Liver (tissue), 9 donors: Measurements from ENCODE around the gene WASL. TPM values are rescaled to one million over a fixed set of nuclear protein-coding genes. Genes with fewer than 3 reads are reported as not detected.

ENCODE experiments used
- DNase-seq: peaks from one replicate; pipeline ENCODE4 v3.0.0-alpha.2; 2017; ENCODE audit warnings: low spot score
- H3K27ac ChIP-seq, 2 donors: one replicate each; pipeline ENCODE4 v1.7.0; 2013; ENCODE audit warnings: inconsistent platforms in 2 of 2, low read length in 2 of 2, control low read depth in 1 of 2, low read depth in 1 of 2, mild to moderate bottlenecking in 1 of 2
- H3K27me3 ChIP-seq, 4 donors: one replicate each; pipeline versions ENCODE4 v1.6.1 to v1.7.0; 2013; ENCODE audit warnings: low read length in 3 of 4, inconsistent platforms in 1 of 4, mild to moderate bottlenecking in 1 of 4, moderate library complexity in 1 of 4; ENCODE audit not compliant: control insufficient read depth in 4 of 4, insufficient read depth in 4 of 4
- H3K36me3 ChIP-seq, 4 donors: one replicate each; pipeline versions ENCODE4 v1.6.1 to v1.7.0; 2013; ENCODE audit warnings: low read length in 3 of 4, mild to moderate bottlenecking in 3 of 4, low read depth in 1 of 4, moderate library complexity in 1 of 4; ENCODE audit not compliant: control insufficient read depth in 4 of 4, insufficient read depth in 3 of 4
- H3K4me1 ChIP-seq, 4 donors: one replicate each; pipeline versions ENCODE4 v1.6.1 to v1.7.0; 2013; ENCODE audit warnings: low read length in 3 of 4, mild to moderate bottlenecking in 3 of 4, moderate library complexity in 1 of 4; ENCODE audit not compliant: control insufficient read depth in 4 of 4, insufficient read depth in 4 of 4
- H3K4me3 ChIP-seq, 3 donors: one replicate each; pipeline versions ENCODE4 v1.6.1 to v1.7.0; 2013; ENCODE audit warnings: low read length in 3 of 3, control low read depth in 1 of 3, low read depth in 1 of 3, mild to moderate bottlenecking in 1 of 3
- H3K9ac ChIP-seq, 2 donors: one replicate each; pipeline ENCODE4 v1.7.0; 2013; ENCODE audit warnings: low read length in 2 of 2, mild to moderate bottlenecking in 2 of 2, moderate library complexity in 2 of 2, control low read depth in 1 of 2, low read depth in 1 of 2
- H3K9me3 ChIP-seq, 4 donors: one replicate each; pipeline versions ENCODE4 v1.6.1 to v1.7.0; 2013; ENCODE audit warnings: low read length in 3 of 4; ENCODE audit not compliant: control insufficient read depth in 4 of 4
- EGR1 ChIP-seq, 2 donors: IDR thresholded peaks; 2 replicates each; pipeline ENCODE4 v1.6.1; 2016 to 2018; ENCODE audit warnings: antibody characterized with exemption in 2 of 2, low read depth in 2 of 2
- FOXA1 ChIP-seq: IDR thresholded peaks from 2 replicates; pipeline ENCODE4 v1.6.1; 2016; ENCODE audit warnings: antibody characterized with exemption
- FOXA2 ChIP-seq: IDR thresholded peaks from 2 replicates; pipeline ENCODE4 v1.6.1; 2016; ENCODE audit warnings: antibody characterized with exemption
- GABPA ChIP-seq, 2 donors: IDR thresholded peaks in 1 of 2; conservative IDR thresholded peaks in 1 of 2; 2 replicates each; pipeline ENCODE4 v1.6.1; 2016; ENCODE audit warnings: antibody characterized with exemption in 2 of 2, mild to moderate bottlenecking in 1 of 2, moderate library complexity in 1 of 2
- HNF4A ChIP-seq, 2 donors: conservative IDR thresholded peaks; 2 replicates each; pipeline ENCODE4 v1.6.1; 2016; ENCODE audit warnings: antibody characterized with exemption in 2 of 2, mild to moderate bottlenecking in 2 of 2
- HNF4G ChIP-seq: IDR thresholded peaks from 2 replicates; pipeline ENCODE4 v1.6.1; 2016; ENCODE audit warnings: antibody characterized with exemption
- JUND ChIP-seq, 2 donors: IDR thresholded peaks; 2 replicates each; pipeline ENCODE4 v1.6.1; 2016; ENCODE audit warnings: antibody characterized with exemption in 2 of 2
- NR2F2 ChIP-seq: IDR thresholded peaks from 2 replicates; pipeline ENCODE4 v1.6.1; 2016; ENCODE audit warnings: antibody characterized with exemption
- RAD21 ChIP-seq, 2 donors: IDR thresholded peaks; 2 replicates each; pipeline ENCODE4 v1.6.1; 2016; ENCODE audit warnings: antibody characterized with exemption in 2 of 2, mild to moderate bottlenecking in 2 of 2
- RXRA ChIP-seq, 2 donors: IDR thresholded peaks; 2 replicates each; pipeline ENCODE4 v1.6.1; 2017 to 2018; ENCODE audit warnings: antibody characterized with exemption in 2 of 2, mild to moderate bottlenecking in 1 of 2
- SP1 ChIP-seq: IDR thresholded peaks from 2 replicates; pipeline ENCODE4 v1.6.1; 2018; ENCODE audit warnings: antibody characterized with exemption, mild to moderate bottlenecking
- TAF1 ChIP-seq: conservative IDR thresholded peaks from 2 replicates; pipeline ENCODE4 v1.6.1; 2016; ENCODE audit warnings: antibody characterized with exemption, mild to moderate bottlenecking
- YY1 ChIP-seq: IDR thresholded peaks from 2 replicates; pipeline ENCODE4 v1.6.1; 2016; ENCODE audit warnings: antibody characterized with exemption, mild to moderate bottlenecking
- WGBS: extraction: QIAGEN DNeasy Blood & Tissue Kit; methylation state at CpG from one replicate; pipeline ENCODE4 v1.1.7; 2013; 5-methylcytosine and 5-hydroxymethylcytosine counted together
- polyA plus RNA-seq, 2 donors: library from polyadenylated mRNA; stranded (reverse) in 1 of 2; unstranded in 1 of 2; fragments of 200-250 nt in 1 of 2; fragments of >200 nt in 1 of 2; fragmentation: Nextera tagmentation in 1 of 2; extraction: Ambion mirVana in 1 of 2; gene quantifications; one replicate each; pipeline versions ENCODE4 v1.2.1 to v1.2.3, GENCODE V29; 2013 to 2015
- total RNA-seq, 2 donors: library from RNA; depleted of rRNA; stranded (reverse); fragments of >200 nt; gene quantifications; one replicate each; pipeline ENCODE4 v1.2.3, GENCODE V29; 2014
- TF ChIP-seq, protein P1 (sequence below): IDR thresholded peaks from 2 replicates; pipeline ENCODE4 v1.6.1; 2016; ENCODE audit warnings: antibody characterized with exemption
- TF ChIP-seq, protein P2 (sequence below): IDR thresholded peaks from 2 replicates; pipeline ENCODE4 v1.6.1; 2016; ENCODE audit warnings: antibody characterized with exemption
- TF ChIP-seq, protein P3 (sequence below): fragments of 150-350 bp; IDR thresholded peaks from 2 replicates; pipeline ENCODE4 v1.5.1; 2017; ENCODE audit warnings: improper control_type of control experiment, low read depth, low read length; ENCODE audit not compliant: missing input control
- TF ChIP-seq, protein P4 (sequence below): IDR thresholded peaks from 2 replicates; pipeline ENCODE4 v1.6.1; 2016; ENCODE audit warnings: antibody characterized with exemption, mild to moderate bottlenecking
- TF ChIP-seq, protein P5 (sequence below): IDR thresholded peaks from 2 replicates; pipeline ENCODE4 v1.6.1; 2016; ENCODE audit warnings: antibody characterized with exemption
- donor health status: healthy.
- donor health status: healthy.
- donor health status: healthy.
- donor health status: healthy.
- donor health status: healthy.

The WASL gene
- total and polyA plus RNA-seq, 4 donors, result 12.9 to 20.7 (median 18.1) TPM

DNA sequence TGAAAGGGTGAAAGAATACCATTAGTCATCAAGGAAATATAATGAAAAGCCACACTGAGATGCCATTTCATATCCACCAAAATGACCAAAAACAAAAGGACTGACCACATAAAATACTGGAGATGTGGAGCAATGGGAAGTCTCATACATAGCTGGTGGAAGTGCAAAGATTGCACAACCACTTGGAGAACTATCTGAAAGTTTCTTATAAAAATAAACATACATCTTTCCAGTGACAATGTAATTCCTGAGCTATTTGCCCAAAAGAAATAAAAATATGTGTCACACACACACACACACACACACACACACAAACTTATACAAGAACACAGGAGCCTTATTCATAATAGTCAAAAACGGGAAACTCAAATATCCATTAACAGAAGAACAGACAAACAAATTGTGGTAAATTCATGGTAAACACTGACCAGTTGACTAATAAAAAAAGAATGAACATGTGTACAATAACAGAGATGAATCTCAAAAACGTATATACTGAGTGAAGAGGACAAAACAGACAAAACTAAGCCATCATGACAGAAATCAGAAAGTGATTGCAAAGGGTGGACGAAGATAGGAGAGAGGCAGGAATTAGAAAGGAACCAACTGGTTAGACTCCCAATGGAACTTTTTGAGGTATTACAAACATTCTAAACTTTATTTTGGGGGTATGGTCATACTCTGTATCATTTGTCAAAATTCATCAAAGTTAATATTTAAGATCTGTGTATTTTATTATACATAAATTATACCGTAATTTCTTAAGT, 21.5 kb downstream of the WASL start:
- Histone ChIP-seq H3K27me3 (no peaks in the 10 kb centered on the region), H3K4me1 (peaks cover 10 to 61% (median 46%) of the 10 kb centered on the region in 4 donors), H3K9me3 (no peaks in the 10 kb centered on the region), H3K9ac (no peak overlapping the region), H3K4me3 (no peak overlapping the region), H3K36me3 (no peaks in the 10 kb centered on the region), H3K27ac (no peak overlapping the region)
- TF ChIP-seq HNF4G, result no peak
- no peak for TF ChIP-seq GABPA (IDR thresholded peaks at IDR 0.05 in 1 of 2, conservative IDR thresholded peaks at IDR 0.05 in 1 of 2)
- no peak for TF ChIP-seq YY1
- no peak for TF ChIP-seq HNF4A (conservative IDR thresholded peaks at IDR 0.05)
- TF ChIP-seq JUND (IDR thresholded peaks at IDR 0.05), result no peak
- no peak for TF ChIP-seq SP1
- TF ChIP-seq, protein P1, sequence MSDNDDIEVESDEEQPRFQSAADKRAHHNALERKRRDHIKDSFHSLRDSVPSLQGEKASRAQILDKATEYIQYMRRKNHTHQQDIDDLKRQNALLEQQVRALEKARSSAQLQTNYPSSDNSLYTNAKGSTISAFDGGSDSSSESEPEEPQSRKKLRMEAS, result no peak
- TF ChIP-seq, protein P2, sequence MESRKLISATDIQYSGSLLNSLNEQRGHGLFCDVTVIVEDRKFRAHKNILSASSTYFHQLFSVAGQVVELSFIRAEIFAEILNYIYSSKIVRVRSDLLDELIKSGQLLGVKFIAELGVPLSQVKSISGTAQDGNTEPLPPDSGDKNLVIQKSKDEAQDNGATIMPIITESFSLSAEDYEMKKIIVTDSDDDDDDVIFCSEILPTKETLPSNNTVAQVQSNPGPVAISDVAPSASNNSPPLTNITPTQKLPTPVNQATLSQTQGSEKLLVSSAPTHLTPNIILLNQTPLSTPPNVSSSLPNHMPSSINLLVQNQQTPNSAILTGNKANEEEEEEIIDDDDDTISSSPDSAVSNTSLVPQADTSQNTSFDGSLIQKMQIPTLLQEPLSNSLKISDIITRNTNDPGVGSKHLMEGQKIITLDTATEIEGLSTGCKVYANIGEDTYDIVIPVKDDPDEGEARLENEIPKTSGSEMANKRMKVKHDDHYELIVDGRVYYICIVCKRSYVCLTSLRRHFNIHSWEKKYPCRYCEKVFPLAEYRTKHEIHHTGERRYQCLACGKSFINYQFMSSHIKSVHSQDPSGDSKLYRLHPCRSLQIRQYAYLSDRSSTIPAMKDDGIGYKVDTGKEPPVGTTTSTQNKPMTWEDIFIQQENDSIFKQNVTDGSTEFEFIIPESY, result no peak
- no peak for TF ChIP-seq FOXA2
- TF ChIP-seq, protein P3, sequence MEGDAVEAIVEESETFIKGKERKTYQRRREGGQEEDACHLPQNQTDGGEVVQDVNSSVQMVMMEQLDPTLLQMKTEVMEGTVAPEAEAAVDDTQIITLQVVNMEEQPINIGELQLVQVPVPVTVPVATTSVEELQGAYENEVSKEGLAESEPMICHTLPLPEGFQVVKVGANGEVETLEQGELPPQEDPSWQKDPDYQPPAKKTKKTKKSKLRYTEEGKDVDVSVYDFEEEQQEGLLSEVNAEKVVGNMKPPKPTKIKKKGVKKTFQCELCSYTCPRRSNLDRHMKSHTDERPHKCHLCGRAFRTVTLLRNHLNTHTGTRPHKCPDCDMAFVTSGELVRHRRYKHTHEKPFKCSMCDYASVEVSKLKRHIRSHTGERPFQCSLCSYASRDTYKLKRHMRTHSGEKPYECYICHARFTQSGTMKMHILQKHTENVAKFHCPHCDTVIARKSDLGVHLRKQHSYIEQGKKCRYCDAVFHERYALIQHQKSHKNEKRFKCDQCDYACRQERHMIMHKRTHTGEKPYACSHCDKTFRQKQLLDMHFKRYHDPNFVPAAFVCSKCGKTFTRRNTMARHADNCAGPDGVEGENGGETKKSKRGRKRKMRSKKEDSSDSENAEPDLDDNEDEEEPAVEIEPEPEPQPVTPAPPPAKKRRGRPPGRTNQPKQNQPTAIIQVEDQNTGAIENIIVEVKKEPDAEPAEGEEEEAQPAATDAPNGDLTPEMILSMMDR, result no peak
- TF ChIP-seq EGR1 (IDR thresholded peaks at IDR 0.05; ENCODE audit: low read depth in 2 of 2), result no peak
- TF ChIP-seq, protein P4, sequence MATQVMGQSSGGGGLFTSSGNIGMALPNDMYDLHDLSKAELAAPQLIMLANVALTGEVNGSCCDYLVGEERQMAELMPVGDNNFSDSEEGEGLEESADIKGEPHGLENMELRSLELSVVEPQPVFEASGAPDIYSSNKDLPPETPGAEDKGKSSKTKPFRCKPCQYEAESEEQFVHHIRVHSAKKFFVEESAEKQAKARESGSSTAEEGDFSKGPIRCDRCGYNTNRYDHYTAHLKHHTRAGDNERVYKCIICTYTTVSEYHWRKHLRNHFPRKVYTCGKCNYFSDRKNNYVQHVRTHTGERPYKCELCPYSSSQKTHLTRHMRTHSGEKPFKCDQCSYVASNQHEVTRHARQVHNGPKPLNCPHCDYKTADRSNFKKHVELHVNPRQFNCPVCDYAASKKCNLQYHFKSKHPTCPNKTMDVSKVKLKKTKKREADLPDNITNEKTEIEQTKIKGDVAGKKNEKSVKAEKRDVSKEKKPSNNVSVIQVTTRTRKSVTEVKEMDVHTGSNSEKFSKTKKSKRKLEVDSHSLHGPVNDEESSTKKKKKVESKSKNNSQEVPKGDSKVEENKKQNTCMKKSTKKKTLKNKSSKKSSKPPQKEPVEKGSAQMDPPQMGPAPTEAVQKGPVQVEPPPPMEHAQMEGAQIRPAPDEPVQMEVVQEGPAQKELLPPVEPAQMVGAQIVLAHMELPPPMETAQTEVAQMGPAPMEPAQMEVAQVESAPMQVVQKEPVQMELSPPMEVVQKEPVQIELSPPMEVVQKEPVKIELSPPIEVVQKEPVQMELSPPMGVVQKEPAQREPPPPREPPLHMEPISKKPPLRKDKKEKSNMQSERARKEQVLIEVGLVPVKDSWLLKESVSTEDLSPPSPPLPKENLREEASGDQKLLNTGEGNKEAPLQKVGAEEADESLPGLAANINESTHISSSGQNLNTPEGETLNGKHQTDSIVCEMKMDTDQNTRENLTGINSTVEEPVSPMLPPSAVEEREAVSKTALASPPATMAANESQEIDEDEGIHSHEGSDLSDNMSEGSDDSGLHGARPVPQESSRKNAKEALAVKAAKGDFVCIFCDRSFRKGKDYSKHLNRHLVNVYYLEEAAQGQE, result no peak
- TF ChIP-seq, protein P5, sequence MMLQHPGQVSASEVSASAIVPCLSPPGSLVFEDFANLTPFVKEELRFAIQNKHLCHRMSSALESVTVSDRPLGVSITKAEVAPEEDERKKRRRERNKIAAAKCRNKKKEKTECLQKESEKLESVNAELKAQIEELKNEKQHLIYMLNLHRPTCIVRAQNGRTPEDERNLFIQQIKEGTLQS, result no peak
- no peak for TF ChIP-seq NR2F2
- TF ChIP-seq RAD21 (IDR thresholded peaks at IDR 0.05), result no peak
- no peak for TF ChIP-seq TAF1
- no peak for TF ChIP-seq RXRA (IDR thresholded peaks at IDR 0.05)
- no peak for TF ChIP-seq FOXA1
- WGBS, result 71% methylated on average over 4 of the region's 4 CpGs
- DNase-seq, result no peak
